ENCODE results near the gene MBD3L5. TPM values are rescaled to one million over a fixed set of nuclear protein-coding genes. Genes with fewer than 3 reads are reported as not detected.
"Not testable (repeated sequence)": the region's sequence is repeated elsewhere in the genome, so short reads cannot be mapped to it uniquely, and the experiment has no call there.

The MBD3L5 gene
- total RNA-seq, 1 experiment from 2014 or later, result not detected

GRCh38 chr19:7018828-7019227, 11.6 kb upstream of the MBD3L5 start:
- Histone ChIP-seq H2BK12ac (ENCODE audit: insufficient read length, low read depth, low read length) (no peak overlapping the region), H3K4me1 (ENCODE audit: insufficient read depth, low read length) (no peaks in the 10 kb centered on the region), H3K4ac (ENCODE audit: low read depth, low read length) (no peak overlapping the region), H2AK5ac (ENCODE audit: insufficient read length, low read length) (no peak overlapping the region), H2BK120ac (ENCODE audit: low read depth, low read length, poor library complexity, severe bottlenecking) (no peak overlapping the region), H3K4me2 (ENCODE audit: insufficient read depth, insufficient read length, low read length) (no peak overlapping the region), H3T11ph (ENCODE audit: low read length) (no peak overlapping the region), H4K5ac (ENCODE audit: insufficient read length, low read depth, low read length) (no peak overlapping the region), H3K23me2 (ENCODE audit: insufficient read length, low read depth, low read length, poor library complexity, severe bottlenecking) (no peaks in the 10 kb centered on the region), H3K27me3 (ENCODE audit: insufficient read depth, low read length) (no peaks in the 10 kb centered on the region; the same call in 1 of the 2 replicates), H2BK5ac (ENCODE audit: insufficient read length, low read length) (no peak overlapping the region), H4K8ac (replicated peaks; ENCODE audit: insufficient read length, low read depth, low read length) (no peak overlapping the region), H2AFZ (ENCODE audit: low read length) (no peak overlapping the region), H3K14ac (ENCODE audit: insufficient read depth, low read length) (no peak overlapping the region), H3K9ac (ENCODE audit: extremely low read depth, insufficient read length, low read length) (no peak overlapping the region), H3K23ac (ENCODE audit: insufficient read length, low read depth, low read length) (no peak overlapping the region), H3K56ac (ENCODE audit: insufficient read length, low read depth, low read length) (no peak overlapping the region), H4K20me1 (ENCODE audit: control insufficient read depth, insufficient read depth, insufficient read length) (no peaks in the 10 kb centered on the region), H4K91ac (ENCODE audit: insufficient read length, low read depth, low read length) (no peak overlapping the region), H3K9me3 (ENCODE audit: control insufficient read depth, low read depth, low read length) (peaks cover 11% of the 10 kb centered on the region), H3K18ac (ENCODE audit: insufficient read length, low read depth, low read length) (no peak overlapping the region), H2BK20ac (ENCODE audit: low read depth, low read length, poor library complexity, severe bottlenecking) (no peak overlapping the region), H3K79me2 (ENCODE audit: insufficient read depth, low read length) (no peaks in the 10 kb centered on the region), H3K27ac (ENCODE audit: insufficient read length, low read depth, low read length) (no peak overlapping the region), H3K79me1 (ENCODE audit: insufficient read depth, low read depth, low read length, poor library complexity, severe bottlenecking) (no peaks in the 10 kb centered on the region), H2BK15ac (ENCODE audit: low read depth, low read length) (no peak overlapping the region)
- H3K4me3 Mint-ChIP-seq, result no peak overlapping the region
- TF ChIP-seq CTCF (conservative IDR thresholded peaks at IDR 0.05), result no peak
- H3K27ac Mint-ChIP-seq, result no peak overlapping the region
- no CpG with 5 or more reads among the region's 6 CpGs for WGBS (ENCODE audit: extremely low coverage, insufficient read length, low lambda C conversion rate)
- no peaks in the 10 kb centered on the region for H3K4me1 Mint-ChIP-seq
- H3K36me3 Mint-ChIP-seq (ENCODE audit: insufficient read depth in 1 of 3, low read depth in 3 of 3), result peaks cover 0 to 9% (median 0%) of the 10 kb centered on the region in 3 experiments; a peak in 1 of 7 replicates
- H3K27me3 Mint-ChIP-seq (ENCODE audit: low read depth), result peaks cover 3% of the 10 kb centered on the region; the same call in 1 of the 2 replicates
- no peak for DNase-seq
- peaks cover 43 to 48% of the 10 kb centered on the region in 2 experiments for H3K9me3 Mint-ChIP-seq

- H2BK120ac ChIP-seq (ENCODE audit: low read depth, low read length, poor library complexity, severe bottlenecking); DNase-seq; H3K9me3 ChIP-seq (ENCODE audit: control insufficient read depth, low read depth, low read length); H3K4ac ChIP-seq (ENCODE audit: low read depth, low read length); H3K23me2 ChIP-seq (ENCODE audit: insufficient read length, low read depth, low read length, poor library complexity, severe bottlenecking); H2BK20ac ChIP-seq (ENCODE audit: low read depth, low read length, poor library complexity, severe bottlenecking); H4K5ac ChIP-seq (ENCODE audit: insufficient read length, low read depth, low read length); H3K56ac ChIP-seq (ENCODE audit: insufficient read length, low read depth, low read length); H3K9ac ChIP-seq (ENCODE audit: extremely low read depth, insufficient read length, low read length); H2AK5ac ChIP-seq (ENCODE audit: insufficient read length, low read length); H4K8ac ChIP-seq (replicated peaks; ENCODE audit: insufficient read length, low read depth, low read length); H3K23ac ChIP-seq (ENCODE audit: insufficient read length, low read depth, low read length); H3K27me3 Mint-ChIP-seq (ENCODE audit: low read depth); H2AFZ ChIP-seq (ENCODE audit: low read length); H3T11ph ChIP-seq (ENCODE audit: low read length); H3K27me3 ChIP-seq (ENCODE audit: insufficient read depth, low read length); H3K79me1 ChIP-seq (ENCODE audit: insufficient read depth, low read depth, low read length, poor library complexity, severe bottlenecking); H3K4me1 Mint-ChIP-seq; H3K4me1 ChIP-seq (ENCODE audit: insufficient read depth, low read length); H3K27ac ChIP-seq (ENCODE audit: insufficient read length, low read depth, low read length); H3K14ac ChIP-seq (ENCODE audit: insufficient read depth, low read length); H2BK12ac ChIP-seq (ENCODE audit: insufficient read length, low read depth, low read length); H3K18ac ChIP-seq (ENCODE audit: insufficient read length, low read depth, low read length); H3K36me3 Mint-ChIP-seq (ENCODE audit: insufficient read depth in 1 of 3, low read depth in 3 of 3); H3K27ac Mint-ChIP-seq; H3K4me2 ChIP-seq (ENCODE audit: insufficient read depth, insufficient read length, low read length); H2BK15ac ChIP-seq (ENCODE audit: low read depth, low read length); H4K20me1 ChIP-seq (ENCODE audit: control insufficient read depth, insufficient read depth, insufficient read length); H2BK5ac ChIP-seq (ENCODE audit: insufficient read length, low read length); H4K91ac ChIP-seq (ENCODE audit: insufficient read length, low read depth, low read length); H3K4me3 Mint-ChIP-seq; H3K79me2 ChIP-seq (ENCODE audit: insufficient read depth, low read length): not testable (repeated sequence)
- H3K9me3 Mint-ChIP-seq, result peaks cover 24 to 26% of the 10 kb centered on the region in 2 experiments
- WGBS (ENCODE audit: extremely low coverage, insufficient read length, low lambda C conversion rate), result no CpG with 5 or more reads among the region's 6 CpGs
Observed at GRCh38 chr19:7021331-7021730, 9.0 kb upstream of the MBD3L5 start, which contains the start of gene MBD3L2B. MBD3L2B (minus strand) TSS chr19:7021431; CDS start chr19:7021397, 34 bp downstream.

All from H9 (cell line).